Esophagus squamous epithelium (tissue), 4 donors: ENCODE measurements around the gene GABBR1.

Source experiments
- CTCF ChIP-seq, 6 experiments: fragments of 450-650 bp in 4 of 6; fragments of 200-600 bp in 2 of 6; sonication (generic) in 2 of 6; IDR thresholded peaks; one replicate each; pipeline ENCODE4 v1.5.1; 2016 to 2019; ENCODE audit warnings: antibody characterized with exemption in 6 of 6, mild to moderate bottlenecking in 4 of 6, moderate library complexity in 4 of 6
- POLR2A ChIP-seq, 4 donors: fragments of 450-650 bp; IDR thresholded peaks; one replicate each; pipeline ENCODE4 v1.6.1; 2017; ENCODE audit warnings: antibody characterized with exemption in 4 of 4, mild to moderate bottlenecking in 4 of 4, moderate library complexity in 3 of 4

GRCh38 chr6:29656157-29656556 is 23.2 kb upstream of the GABBR1 start:
- no peak for TF ChIP-seq CTCF (IDR thresholded peaks at IDR 0.05)
- TF ChIP-seq POLR2A (IDR thresholded peaks at IDR 0.05), result no peak
